ENCODE data around the gene CCM2.

- TF ChIP-seq CTCF (IDR thresholded peaks at IDR 0.05): no peak
- no peak for TF ChIP-seq POLR2AphosphoS5 (IDR thresholded peaks at IDR 0.05)
Measured at GRCh38 chr7:44984478-44984758, 15.6 kb upstream of the CCM2 start.
